K562 (cell line): Measurements from ENCODE around the gene BST1. TPM values are rescaled to one million over a fixed set of nuclear protein-coding genes. Genes with fewer than 3 reads are reported as not detected.
A peak's percentile ranks its signal among the peaks of the same experiment; 100 is the strongest.

Source experiments
- AFF4 ChIP-seq: sonication (generic); formaldehyde crosslinking; IDR thresholded peaks from 2 replicates; pipeline ENCODE4 v1.8.0; 2023; ENCODE audit warnings: mild to moderate bottlenecking, missing genetic modification reagents
- CCNT2 ChIP-seq: IDR thresholded peaks from 2 replicates; pipeline ENCODE4 v1.6.1; 2011; ENCODE audit warnings: borderline replicate concordance, low read depth, mild to moderate bottlenecking, moderate library complexity, mixed read lengths, low read length; ENCODE audit not compliant: insufficient read length; ENCODE audit errors: extremely low read depth
- DMBX1 ChIP-seq: fragments of 250-450 bp; sonication (Bioruptor Pico); IDR thresholded peaks from 2 replicates; pipeline ENCODE4 v1.8.0; 2022; ENCODE audit warnings: inconsistent platforms, mild to moderate bottlenecking, moderate library complexity, borderline replicate concordance
- LCOR ChIP-seq: sonication (generic); formaldehyde crosslinking; IDR thresholded peaks from 2 replicates; pipeline ENCODE4 v1.8.0; 2022; ENCODE audit warnings: mild to moderate bottlenecking, missing genetic modification reagents
- NFIC ChIP-seq: fragments of 450-650 bp; IDR thresholded peaks from 2 replicates; pipeline ENCODE4 v1.6.1; 2017; ENCODE audit warnings: mild to moderate bottlenecking, inconsistent platforms
- POLR2AphosphoS5 ChIP-seq: IDR thresholded peaks from 2 replicates; pipeline ENCODE4 v1.6.1; 2011; ENCODE audit warnings: mild to moderate bottlenecking, low read depth, low read length, moderate library complexity; ENCODE audit not compliant: control insufficient read depth, insufficient read depth
- SIN3A ChIP-seq, 2 experiments: fragments of 150-350 bp in 1 of 2; IDR thresholded peaks; 2 replicates each; pipeline ENCODE4 v1.6.1; 2011 to 2016; ENCODE audit warnings: borderline replicate concordance in 2 of 2, low read depth in 2 of 2, low read length in 2 of 2, mild to moderate bottlenecking in 2 of 2, moderate library complexity in 2 of 2; ENCODE audit not compliant: control insufficient read depth in 1 of 2
- TSHZ1 ChIP-seq: fragments of 250-450 bp; sonication (Bioruptor Pico); IDR thresholded peaks from 2 replicates; pipeline ENCODE4 v1.4.0; 2020; ENCODE audit warnings: mild to moderate bottlenecking, moderate library complexity
- ZBTB11 ChIP-seq, 3 experiments: fragments of 200-800 bp in 1 of 3; fragments of 250-450 bp in 1 of 3; fragments of 450-650 bp in 1 of 3; sonication (Bioruptor Pico) in 1 of 3; sonication (Bioruptor generic) in 1 of 3; formaldehyde crosslinking in 1 of 3; IDR thresholded peaks; 2 replicates each; pipeline versions ENCODE4 v1.6.1 to v1.8.0; 2016 to 2022; ENCODE audit warnings: mild to moderate bottlenecking in 2 of 3, missing genetic modification characterization in 2 of 3, missing compliant biosample characterization in 1 of 3, moderate library complexity in 1 of 3
- ZNF212 ChIP-seq: fragments of 450-650 bp; formaldehyde crosslinking; IDR thresholded peaks from 2 replicates; pipeline ENCODE4 v1.4.0; 2020; ENCODE audit warnings: mild to moderate bottlenecking
- polyA plus RNA-seq, 8 experiments: library from polyadenylated mRNA; depleted of rRNA in 4 of 8; stranded (reverse) in 5 of 8; unstranded in 3 of 8; fragments of >200 nt; fragmentation: Nextera tagmentation in 2 of 8; fragmentation: Illumina TruSeq in 1 of 8; extraction: Ambion mirVana in 2 of 8; extraction: Trizol in 1 of 8; gene quantifications; 2 replicates each; pipeline versions ENCODE4 v1.2.1 to v1.2.3, GENCODE V29; 2011 to 2014; ENCODE audit warnings: inconsistent platforms in 1 of 8, missing spikeins in 1 of 8
- total RNA-seq, 7 experiments: library from RNA; depleted of rRNA in 6 of 7; stranded (reverse); fragments of >200 nt in 6 of 7; fragmentation: Illumina TruSeq in 2 of 7; extraction: Trizol in 2 of 7; gene quantifications; 2 replicates each; pipeline versions ENCODE4 v1.2.1 to v1.2.3, GENCODE V29; 2011 to 2021; ENCODE audit warnings: low replicate concordance in 1 of 7

Gene BST1
- total and polyA plus RNA-seq, 9 of the 15 experiments (the other 6 are each of a cell fraction or from before 2014, with no cell fraction given), result 0.04 to 0.38 (median 0.07) TPM; not detected in 6

GRCh38 chr4:15655223-15656037 is 47.4 kb upstream of the BST1 start, which contains the start of gene FBXL5 (continued):
- TF ChIP-seq ZBTB11 (CRISPR knock-in tag; IDR thresholded peaks at IDR 0.05) (peak in 1 of 3 experiments; percentile 59; a peak in 2 of 6 replicates), DMBX1 (CRISPR knock-in tag) (peak; percentile 77), CCNT2 (peak; percentile 78), LCOR (no peak), SIN3A (IDR thresholded peaks at IDR 0.05; ENCODE audit: borderline replicate concordance in 2 of 2, control insufficient read depth in 1 of 2, low read depth in 2 of 2, low read length in 2 of 2) (peak in 1 of 2 experiments; percentile 33; a peak in 1 of 4 replicates), ZNF212 (CRISPR knock-in tag) (no peak), AFF4 (CRISPR knock-in tag) (0 out of 2 replicates have a peak, but pooled peaks have one; percentile 71), TSHZ1 (CRISPR knock-in tag) (no peak), NFIC (peak; percentile 26), POLR2AphosphoS5 (no peak)
